IMR-90 (cell line): ENCODE data around the gene STIM1.

ENCODE experiments used
- CTCF ChIP-seq: conservative IDR thresholded peaks from 2 replicates; pipeline ENCODE4 v1.5.1; 2012; ENCODE audit warnings: mild to moderate bottlenecking, low read depth, low read length, improper control_type of control experiment
- MAFK ChIP-seq: IDR thresholded peaks from 2 replicates; pipeline ENCODE4 v1.6.1; 2012; ENCODE audit warnings: low read depth, low read length, improper control_type of control experiment
- MXI1 ChIP-seq: IDR thresholded peaks from 2 replicates; pipeline ENCODE4 v1.6.1; 2012; ENCODE audit warnings: low read depth, mild to moderate bottlenecking, low read length, moderate library complexity, borderline replicate concordance
- RAD21 ChIP-seq: IDR thresholded peaks from 2 replicates; pipeline ENCODE4 v1.6.1; 2012; ENCODE audit warnings: low read length, improper control_type of control experiment
- SMC3 ChIP-seq: fragments of 150-350 bp; IDR thresholded peaks from 2 replicates; pipeline ENCODE4 v1.6.1; 2016; ENCODE audit warnings: low read depth, mild to moderate bottlenecking, antibody characterized with exemption, low read length, moderate library complexity
- USF2 ChIP-seq: fragments of 150-350 bp; IDR thresholded peaks from 2 replicates; pipeline ENCODE4 v1.6.1; 2017; ENCODE audit warnings: mild to moderate bottlenecking, antibody characterized with exemption, low read length, low read depth

GRCh38 chr11:3830730-3831129 is 24.7 kb upstream of the STIM1 start:
- TF ChIP-seq CTCF (no peak), USF2 (no peak), RAD21 (no peak), MAFK (no peak), SMC3 (no peak), MXI1 (no peak)
